Smooth muscle cell (in vitro differentiated cells): ENCODE results near the gene PAIP2. TPM values are rescaled to one million over a fixed set of nuclear protein-coding genes. Genes with fewer than 3 reads are reported as not detected.

ENCODE experiments used
- DNase-seq: peaks from one replicate; lab custom pipeline; 2025; ENCODE audit not compliant: unreplicated experiment; lab: John Stamatoyannopoulos, UW
- H2AFZ ChIP-seq: fragments of 200-600 bp; sonication (generic); 2 replicates; pipeline ENCODE4 v1.6.0; 2016; ENCODE audit warnings: antibody characterized with exemption, low read depth, mild to moderate bottlenecking
- H3F3A ChIP-seq: fragments of 200-600 bp; sonication (generic); 2 replicates; pipeline ENCODE4 v1.6.0; 2017; ENCODE audit warnings: antibody characterized with exemption, low read depth
- H3K27ac ChIP-seq: fragments of 200-600 bp; sonication (generic); 2 replicates; pipeline ENCODE4 v1.5.1; 2016; ENCODE audit warnings: low read depth, mild to moderate bottlenecking
- H3K27me3 ChIP-seq: fragments of 200-600 bp; sonication (generic); 2 replicates; pipeline ENCODE4 v1.6.1; 2016; ENCODE audit warnings: low read depth, mild to moderate bottlenecking
- H3K36me3 ChIP-seq: fragments of 200-600 bp; sonication (generic); 2 replicates; pipeline ENCODE4 v1.5.1; 2016; ENCODE audit warnings: low read depth
- H3K4me1 ChIP-seq: fragments of 200-600 bp; sonication (generic); 2 replicates; pipeline ENCODE4 v1.5.1; 2016; ENCODE audit warnings: low read depth
- H3K4me2 ChIP-seq: fragments of 200-600 bp; sonication (generic); 2 replicates; pipeline ENCODE4 v1.6.0; 2016; ENCODE audit warnings: mild to moderate bottlenecking
- H3K4me3 ChIP-seq: fragments of 200-600 bp; sonication (generic); 2 replicates; pipeline ENCODE4 v1.5.1; 2016; ENCODE audit warnings: mild to moderate bottlenecking
- H3K79me2 ChIP-seq: fragments of 200-600 bp; sonication (generic); 2 replicates; pipeline ENCODE4 v1.6.0; 2016; ENCODE audit warnings: low read depth, mild to moderate bottlenecking
- H3K9ac ChIP-seq: fragments of 200-600 bp; sonication (generic); 2 replicates; pipeline ENCODE4 v1.6.0; 2016; ENCODE audit warnings: low read depth
- H3K9me3 ChIP-seq: fragments of 200-600 bp; sonication (generic); replicated peaks from 2 replicates; pipeline ENCODE4 v1.5.1; 2016; ENCODE audit warnings: low read depth
- H4K20me1 ChIP-seq: fragments of 200-600 bp; sonication (generic); 2 replicates; pipeline ENCODE4 v1.6.0; 2016; ENCODE audit warnings: low read depth
- CTCF ChIP-seq: fragments of 200-600 bp; sonication (generic); IDR thresholded peaks from 2 replicates; pipeline ENCODE4 v1.5.1; 2017; ENCODE audit warnings: borderline replicate concordance, mild to moderate bottlenecking, antibody characterized with exemption; ENCODE audit not compliant: insufficient read depth, poor library complexity, severe bottlenecking
- WGBS: methylation state at CpG from one replicate; pipeline ENCODE4 v1.1.7; 2016; ENCODE audit warnings: low lambda C conversion rate; 5-methylcytosine and 5-hydroxymethylcytosine counted together
- polyA plus RNA-seq: library from polyadenylated mRNA; unstranded; fragments of >200 nt; fragmentation: Nextera tagmentation; extraction: Ambion mirVana; gene quantifications from 2 replicates; pipeline ENCODE4 v1.2.1, GENCODE V29; 2016
- total RNA-seq: library from RNA; depleted of rRNA; stranded (reverse); fragments of >200 nt; gene quantifications from 2 replicates; pipeline ENCODE4 v1.2.3, GENCODE V29; 2014

The PAIP2 gene
- total RNA-seq: 96.1 and 98.1 TPM in 2 replicates
- polyA plus RNA-seq: 120 and 123 TPM in 2 replicates

- Histone ChIP-seq H3K4me3 (peak within 1 kb of the TSS; percentile 81), H2AFZ (no peak within 1 kb of the TSS), H3K9me3 (no peaks in the 10 kb centered on the region), H3K9ac (peak within 1 kb of the TSS; percentile 99), H4K20me1 (peaks cover 47% of the 10 kb centered on the region), H3F3A (peaks cover 10% of the 10 kb centered on the region), H3K4me1 (peaks cover 21% of the 10 kb centered on the region), H3K27me3 (no peaks in the 10 kb centered on the region), H3K27ac (peak within 1 kb of the TSS; percentile 98), H3K79me2 (peaks cover 52% of the 10 kb centered on the region), H3K36me3 (no peaks in the 10 kb centered on the region), H3K4me2 (peak within 1 kb of the TSS; percentile 95)
- DNase-seq: peak; percentile 86
- TF ChIP-seq CTCF: peak; percentile 51
- 1% methylated on average over 53 of the region's 66 CpGs for WGBS
These were observed at the start of gene PAIP2 for GRCh38 chr5:139341689-139342422. PAIP2 (plus strand) TSS chr5:139341854; CDS start chr5:139363785, 21,931 bp downstream.

GRCh38 chr5:139293202-139293506 lies 48.5 kb upstream of the PAIP2 start:
- Histone ChIP-seq H3K27ac (peak overlapping the region; percentile 99), H3K9me3 (no peaks in the 10 kb centered on the region), H3K79me2 (peaks cover 42% of the 10 kb centered on the region), H3K9ac (no peak overlapping the region), H3K4me2 (peak overlapping the region; percentile 96), H3F3A (peaks cover 14% of the 10 kb centered on the region), H3K36me3 (no peaks in the 10 kb centered on the region), H3K27me3 (no peaks in the 10 kb centered on the region), H2AFZ (peak overlapping the region; percentile 85), H4K20me1 (peaks cover 38% of the 10 kb centered on the region), H3K4me3 (peak overlapping the region; percentile 86), H3K4me1 (peaks cover 25% of the 10 kb centered on the region)
- no peak for DNase-seq
- 34% methylated on average over 11 of the region's 11 CpGs for WGBS
- no peak for TF ChIP-seq CTCF

GRCh38 chr5:139293507-139294373 lies 47.9 kb upstream of the PAIP2 start, which contains the start of gene MATR3:
MATR3 (plus strand) TSS chr5:139293740; CDS start chr5:139307416, 13,676 bp downstream.
- H3K79me2 ChIP-seq: peaks cover 48% of the 10 kb centered on the region
- no peak for TF ChIP-seq CTCF
- peak within 1 kb of the TSS; percentile 85 for H2AFZ ChIP-seq
- H4K20me1 ChIP-seq: peaks cover 44% of the 10 kb centered on the region
- WGBS: under 1% methylated on average over 60 of the region's 88 CpGs
- H3K27ac ChIP-seq: peak within 1 kb of the TSS; percentile 99
- H3K36me3 ChIP-seq: no peaks in the 10 kb centered on the region
- H3K27me3 ChIP-seq: no peaks in the 10 kb centered on the region
- DNase-seq: peak; percentile 89
- H3K4me1 ChIP-seq: peaks cover 25% of the 10 kb centered on the region
- no peaks in the 10 kb centered on the region for H3K9me3 ChIP-seq
- peak within 1 kb of the TSS; percentile 98 for H3K9ac ChIP-seq
- H3F3A ChIP-seq: peaks cover 13% of the 10 kb centered on the region
- peak within 1 kb of the TSS; percentile 96 for H3K4me2 ChIP-seq
- H3K4me3 ChIP-seq: peak within 1 kb of the TSS; percentile 86
